ENCODE results near the gene COG3. TPM values are rescaled to one million over a fixed set of nuclear protein-coding genes. Genes with fewer than 3 reads are reported as not detected.

Gene COG3
- total and polyA plus RNA-seq, 2 of the 13 experiments (the other 11 are each of a cell fraction or from before 2014, with no cell fraction given), result 37.8 to 47.5 TPM

DNA sequence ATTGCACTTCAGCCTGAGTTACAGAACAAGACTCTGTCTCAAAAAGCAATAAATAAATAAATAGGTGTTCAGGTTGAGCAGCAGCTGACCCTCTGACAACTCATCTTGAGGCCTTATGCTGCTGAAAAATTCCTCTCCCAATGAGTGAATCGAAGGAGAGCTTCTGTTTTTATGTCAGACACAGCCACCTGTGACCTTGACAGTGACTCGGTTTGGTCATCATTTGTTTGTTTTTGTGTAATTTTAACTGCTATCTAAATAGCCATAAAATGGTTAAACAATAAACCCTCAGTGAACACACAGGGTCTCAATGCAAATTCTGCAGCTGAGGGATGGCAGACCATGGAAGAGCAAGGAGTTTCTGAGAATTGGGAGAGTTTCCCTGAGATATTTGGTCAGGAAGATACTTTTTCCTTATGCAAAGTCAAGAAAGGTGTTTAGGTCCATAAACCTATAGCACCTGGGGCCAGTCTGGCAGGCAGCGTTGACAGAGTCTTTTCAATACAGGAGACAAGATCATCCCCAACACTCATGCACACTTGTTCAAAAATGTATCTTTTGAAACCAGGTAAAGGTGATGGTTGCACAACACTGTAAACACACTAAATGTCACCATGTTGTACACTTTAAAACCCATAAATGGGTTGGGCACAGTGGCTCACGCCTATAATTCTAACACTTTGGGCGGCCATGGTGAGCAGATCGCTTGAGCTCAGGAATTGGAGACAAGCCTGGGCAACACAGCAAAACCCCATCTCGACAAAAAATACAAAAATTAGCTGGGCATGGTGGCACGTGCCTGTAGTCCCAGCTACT is 30.0 kb upstream of the COG3 start (continued):
- TF ChIP-seq MXI1 (IDR thresholded peaks at IDR 0.05; ENCODE audit: borderline replicate concordance, low read depth, low read length), result peak; percentile 38; the same call in 1 of the 3 replicates
- TF ChIP-seq IKZF1 (IDR thresholded peaks at IDR 0.05), result no peak
- TF ChIP-seq HMG20A (CRISPR knock-in tag; IDR thresholded peaks at IDR 0.05; ENCODE audit: borderline replicate concordance), result peak; percentile 61; the same call in 1 of the 2 replicates
- no peak for TF ChIP-seq ZNF138 (CRISPR knock-in tag; IDR thresholded peaks at IDR 0.05; ENCODE audit: low read depth)
- peak; percentile 72; the same call in 1 of the 2 replicates for TF ChIP-seq ZNF503 (CRISPR knock-in tag; IDR thresholded peaks at IDR 0.05)
- TF ChIP-seq, protein P1, sequence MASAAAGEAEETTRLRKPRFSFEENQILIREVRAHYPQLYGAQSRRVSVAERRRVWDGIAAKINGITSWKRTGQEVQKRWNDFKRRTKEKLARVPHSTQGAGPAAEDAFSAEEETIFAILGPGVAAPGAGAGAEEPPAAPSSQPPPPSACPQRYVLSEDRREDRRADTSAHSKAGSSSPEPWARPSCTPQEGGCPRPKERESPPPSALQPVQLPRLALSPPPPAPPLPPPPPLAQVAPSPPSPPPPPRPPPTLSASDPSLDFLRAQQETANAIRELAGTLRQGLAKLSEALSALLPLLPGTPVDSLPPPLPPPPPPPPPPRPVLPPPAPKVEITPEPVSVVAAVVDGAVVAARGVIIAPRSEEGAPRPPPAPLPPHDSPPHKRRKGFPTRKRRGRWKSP (CRISPR knock-in tag; IDR thresholded peaks at IDR 0.05), result 0 out of 2 replicates have a peak, but pooled peaks have one; percentile 67
- TF ChIP-seq, protein P2, sequence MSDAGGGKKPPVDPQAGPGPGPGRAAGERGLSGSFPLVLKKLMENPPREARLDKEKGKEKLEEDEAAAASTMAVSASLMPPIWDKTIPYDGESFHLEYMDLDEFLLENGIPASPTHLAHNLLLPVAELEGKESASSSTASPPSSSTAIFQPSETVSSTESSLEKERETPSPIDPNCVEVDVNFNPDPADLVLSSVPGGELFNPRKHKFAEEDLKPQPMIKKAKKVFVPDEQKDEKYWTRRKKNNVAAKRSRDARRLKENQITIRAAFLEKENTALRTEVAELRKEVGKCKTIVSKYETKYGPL (CRISPR knock-in tag; IDR thresholded peaks at IDR 0.05), result no peak
- TF ChIP-seq, protein P3, sequence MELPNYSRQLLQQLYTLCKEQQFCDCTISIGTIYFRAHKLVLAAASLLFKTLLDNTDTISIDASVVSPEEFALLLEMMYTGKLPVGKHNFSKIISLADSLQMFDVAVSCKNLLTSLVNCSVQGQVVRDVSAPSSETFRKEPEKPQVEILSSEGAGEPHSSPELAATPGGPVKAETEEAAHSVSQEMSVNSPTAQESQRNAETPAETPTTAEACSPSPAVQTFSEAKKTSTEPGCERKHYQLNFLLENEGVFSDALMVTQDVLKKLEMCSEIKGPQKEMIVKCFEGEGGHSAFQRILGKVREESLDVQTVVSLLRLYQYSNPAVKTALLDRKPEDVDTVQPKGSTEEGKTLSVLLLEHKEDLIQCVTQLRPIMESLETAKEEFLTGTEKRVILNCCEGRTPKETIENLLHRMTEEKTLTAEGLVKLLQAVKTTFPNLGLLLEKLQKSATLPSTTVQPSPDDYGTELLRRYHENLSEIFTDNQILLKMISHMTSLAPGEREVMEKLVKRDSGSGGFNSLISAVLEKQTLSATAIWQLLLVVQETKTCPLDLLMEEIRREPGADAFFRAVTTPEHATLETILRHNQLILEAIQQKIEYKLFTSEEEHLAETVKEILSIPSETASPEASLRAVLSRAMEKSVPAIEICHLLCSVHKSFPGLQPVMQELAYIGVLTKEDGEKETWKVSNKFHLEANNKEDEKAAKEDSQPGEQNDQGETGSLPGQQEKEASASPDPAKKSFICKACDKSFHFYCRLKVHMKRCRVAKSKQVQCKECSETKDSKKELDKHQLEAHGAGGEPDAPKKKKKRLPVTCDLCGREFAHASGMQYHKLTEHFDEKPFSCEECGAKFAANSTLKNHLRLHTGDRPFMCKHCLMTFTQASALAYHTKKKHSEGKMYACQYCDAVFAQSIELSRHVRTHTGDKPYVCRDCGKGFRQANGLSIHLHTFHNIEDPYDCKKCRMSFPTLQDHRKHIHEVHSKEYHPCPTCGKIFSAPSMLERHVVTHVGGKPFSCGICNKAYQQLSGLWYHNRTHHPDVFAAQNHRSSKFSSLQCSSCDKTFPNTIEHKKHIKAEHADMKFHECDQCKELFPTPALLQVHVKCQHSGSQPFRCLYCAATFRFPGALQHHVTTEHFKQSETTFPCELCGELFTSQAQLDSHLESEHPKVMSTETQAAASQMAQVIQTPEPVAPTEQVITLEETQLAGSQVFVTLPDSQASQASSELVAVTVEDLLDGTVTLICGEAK (IDR thresholded peaks at IDR 0.05), result no peak
- TF ChIP-seq, protein P3 (CRISPR knock-in tag; IDR thresholded peaks at IDR 0.05), result peak; percentile 42; the same call in 1 of the 2 replicates
- no peak for TF ChIP-seq TBP (CRISPR knock-in tag; IDR thresholded peaks at IDR 0.05)
- no peak for TF ChIP-seq NONO (IDR thresholded peaks at IDR 0.05)
- TF ChIP-seq NONO (CRISPR knock-in tag; conservative IDR thresholded peaks at IDR 0.05), result no peak
- no peak for TF ChIP-seq TARDBP (CRISPR knock-in tag; IDR thresholded peaks at IDR 0.05)
- TF ChIP-seq RAD21 (CRISPR knock-in tag; IDR thresholded peaks at IDR 0.05), result no peak
- TF ChIP-seq, protein P4, sequence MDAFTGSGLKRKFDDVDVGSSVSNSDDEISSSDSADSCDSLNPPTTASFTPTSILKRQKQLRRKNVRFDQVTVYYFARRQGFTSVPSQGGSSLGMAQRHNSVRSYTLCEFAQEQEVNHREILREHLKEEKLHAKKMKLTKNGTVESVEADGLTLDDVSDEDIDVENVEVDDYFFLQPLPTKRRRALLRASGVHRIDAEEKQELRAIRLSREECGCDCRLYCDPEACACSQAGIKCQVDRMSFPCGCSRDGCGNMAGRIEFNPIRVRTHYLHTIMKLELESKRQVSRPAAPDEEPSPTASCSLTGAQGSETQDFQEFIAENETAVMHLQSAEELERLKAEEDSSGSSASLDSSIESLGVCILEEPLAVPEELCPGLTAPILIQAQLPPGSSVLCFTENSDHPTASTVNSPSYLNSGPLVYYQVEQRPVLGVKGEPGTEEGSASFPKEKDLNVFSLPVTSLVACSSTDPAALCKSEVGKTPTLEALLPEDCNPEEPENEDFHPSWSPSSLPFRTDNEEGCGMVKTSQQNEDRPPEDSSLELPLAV (CRISPR knock-in tag; conservative IDR thresholded peaks at IDR 0.05; ENCODE audit: low read depth), result no peak
